Mononuclear cell (primary cell): ENCODE results near the gene KDM6A. TPM values are rescaled to one million over a fixed set of nuclear protein-coding genes. Genes with fewer than 3 reads are reported as not detected.
"Not testable (repeated sequence)": the region's sequence is repeated elsewhere in the genome, so short reads cannot be mapped to it uniquely, and the experiment has no call there.

ENCODE experiments used
- H3K27me3 ChIP-seq: 2 replicates; pipeline ENCODE4 v1.6.0; 2011; ENCODE audit warnings: low read length, control low read depth; ENCODE audit not compliant: insufficient read depth
- H3K4me1 ChIP-seq: 2 replicates; pipeline ENCODE4 v1.5.1; 2011; ENCODE audit warnings: mild to moderate bottlenecking, low read length, control low read depth; ENCODE audit not compliant: insufficient read depth
- H3K4me3 ChIP-seq: 2 replicates; pipeline ENCODE4 v1.5.1; 2011; ENCODE audit warnings: mild to moderate bottlenecking, low read length, moderate library complexity
- H3K9me3 ChIP-seq: 2 replicates; pipeline ENCODE4 v1.5.1; 2011; ENCODE audit warnings: low read depth, mild to moderate bottlenecking, control low read depth, low read length
- total RNA-seq: library from RNA; depleted of rRNA; stranded (reverse); fragments of >200 nt; gene quantifications from one replicate; pipeline ENCODE4 v1.2.3, GENCODE V29; 2012

Gene KDM6A
- total RNA-seq, 1 donor = 115 TPM

GRCh38 chrX:44903830-44904530, 31.0 kb downstream of the KDM6A start:
- H3K27me3 ChIP-seq = no peaks in the 10 kb centered on the region
- H3K9me3 ChIP-seq = no peaks in the 10 kb centered on the region
- peaks cover 47% of the 10 kb centered on the region for H3K4me1 ChIP-seq
- no peak overlapping the region for H3K4me3 ChIP-seq

GRCh38 chrX:44904542-44905115, 31.6 kb downstream of the KDM6A start:
- H3K4me1 ChIP-seq = peaks cover 42% of the 10 kb centered on the region
- H3K4me3 ChIP-seq = no peak overlapping the region
- no peaks in the 10 kb centered on the region for H3K9me3 ChIP-seq
- no peaks in the 10 kb centered on the region for H3K27me3 ChIP-seq

- Histone ChIP-seq H3K27me3 (no peaks in the 10 kb centered on the region), H3K9me3 (no peaks in the 10 kb centered on the region), H3K4me1 (peaks cover 39% of the 10 kb centered on the region), H3K4me3 (no peak overlapping the region)
Measured at GRCh38 chrX:44906041-44906440, 33.1 kb downstream of the KDM6A start.

- H3K4me1 ChIP-seq = peaks cover 39% of the 10 kb centered on the region
Measured at GRCh38 chrX:44906542-44906941, 33.6 kb downstream of the KDM6A start.

DNA sequence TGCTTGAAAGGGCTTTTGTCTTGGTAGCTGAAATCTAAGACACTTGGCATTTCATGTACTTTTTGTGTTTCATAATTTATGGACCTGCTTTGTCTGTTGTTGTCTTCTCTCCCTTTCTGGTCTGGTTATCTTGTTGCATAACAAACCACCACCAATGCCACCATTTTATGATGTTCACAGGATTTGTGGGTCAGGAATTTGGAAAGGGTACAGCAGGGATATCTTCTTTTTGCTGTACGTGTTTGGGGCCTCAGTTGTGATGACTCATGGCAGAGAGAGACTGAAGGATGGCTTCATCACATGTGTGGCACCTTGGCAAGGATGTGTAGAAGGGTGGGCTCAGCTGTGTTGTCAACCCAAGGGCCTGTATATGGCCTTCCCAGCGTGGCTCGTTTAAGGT, 35.2 kb downstream of the KDM6A start:
- Histone ChIP-seq H3K27me3 (no peaks in the 10 kb centered on the region), H3K4me3 (no peak overlapping the region), H3K9me3 (no peaks in the 10 kb centered on the region), H3K4me1 (peaks cover 40% of the 10 kb centered on the region)

More at GRCh38 chrX:44906542-44906941, 33.6 kb downstream of the KDM6A start:
- H3K9me3 ChIP-seq = no peaks in the 10 kb centered on the region
- no peak overlapping the region for H3K4me3 ChIP-seq
- no peaks in the 10 kb centered on the region for H3K27me3 ChIP-seq

- peaks cover 44% of the 10 kb centered on the region for H3K4me1 ChIP-seq
Measured at GRCh38 chrX:44908827-44909226, 35.8 kb downstream of the KDM6A start.

GRCh38 chrX:44910508-44910907, 37.5 kb downstream of the KDM6A start:
- H3K4me3 ChIP-seq, H3K9me3 ChIP-seq, H3K27me3 ChIP-seq: not testable (repeated sequence)
- H3K4me1 ChIP-seq = peaks cover 46% of the 10 kb centered on the region

More at GRCh38 chrX:44908827-44909226, 35.8 kb downstream of the KDM6A start:
- no peak overlapping the region for H3K4me3 ChIP-seq
- H3K9me3 ChIP-seq = no peaks in the 10 kb centered on the region
- H3K27me3 ChIP-seq = no peaks in the 10 kb centered on the region

GRCh38 chrX:44911074-44911600, 38.1 kb downstream of the KDM6A start:
- peaks cover 44% of the 10 kb centered on the region for H3K4me1 ChIP-seq
- H3K27me3 ChIP-seq, H3K4me3 ChIP-seq, H3K9me3 ChIP-seq: not testable (repeated sequence)

- Histone ChIP-seq H3K4me1 (peaks cover 19% of the 10 kb centered on the region), H3K27me3 (no peaks in the 10 kb centered on the region), H3K4me3 (no peak overlapping the region), H3K9me3 (no peaks in the 10 kb centered on the region)
Measured at GRCh38 chrX:44913656-44914531, 40.9 kb downstream of the KDM6A start.

DNA sequence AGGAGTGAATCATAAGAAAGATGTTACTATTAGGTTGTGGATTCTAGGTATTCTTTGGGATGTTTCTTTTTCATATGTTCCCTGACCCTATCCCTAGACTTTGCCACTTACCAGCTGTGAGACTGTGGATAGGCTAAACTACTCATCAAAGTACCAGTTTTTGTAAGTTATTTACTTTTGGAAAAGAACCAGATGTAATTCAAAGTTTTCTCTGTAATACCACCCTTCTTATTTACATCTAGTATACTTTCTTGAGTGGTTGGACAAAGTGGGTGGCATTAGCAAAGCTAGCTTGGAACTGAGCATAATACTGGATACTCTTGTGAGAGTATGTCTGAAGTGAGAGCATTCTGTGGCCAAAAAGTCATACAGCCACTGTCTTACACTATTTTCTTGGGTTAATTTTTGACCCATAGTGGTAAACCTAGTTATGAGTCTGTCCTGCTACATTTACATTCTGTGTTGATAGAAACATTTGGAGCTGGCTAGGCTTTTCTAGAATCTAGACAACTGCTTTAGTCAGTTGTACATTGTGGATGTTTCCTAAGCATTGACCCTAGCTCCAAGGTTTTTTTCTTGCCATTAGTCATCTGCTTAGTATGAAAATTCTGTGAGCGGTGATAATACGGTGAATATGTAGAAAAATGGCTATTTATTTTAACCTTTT, 41.7 kb downstream of the KDM6A start:
- H3K9me3 ChIP-seq = no peaks in the 10 kb centered on the region
- no peaks in the 10 kb centered on the region for H3K27me3 ChIP-seq
- no peak overlapping the region for H3K4me3 ChIP-seq
- H3K4me1 ChIP-seq = peaks cover 22% of the 10 kb centered on the region

DNA sequence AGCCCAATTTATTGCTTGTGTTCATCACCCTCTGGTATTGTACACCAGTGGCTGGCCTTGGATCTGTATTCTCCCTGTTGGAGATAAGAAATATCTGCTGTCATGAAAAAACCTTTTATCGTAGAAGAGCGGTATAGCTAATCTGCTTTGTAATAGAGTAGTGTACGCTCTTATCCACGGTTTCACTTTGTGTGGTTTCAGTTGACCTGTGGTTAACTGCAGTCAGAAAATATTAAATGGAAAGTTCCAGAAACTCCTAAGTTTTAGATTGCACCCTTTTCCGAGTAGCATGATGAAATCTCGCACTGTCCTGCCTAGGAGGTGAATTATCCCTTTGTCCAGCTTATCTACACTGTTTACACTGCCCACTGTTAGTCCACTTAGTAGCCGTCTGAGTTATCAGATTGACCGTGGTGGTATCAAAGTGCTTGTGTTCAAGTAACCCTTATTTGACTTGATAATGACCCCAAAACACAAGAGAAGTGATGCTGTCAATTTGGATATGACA, 42.4 kb downstream of the KDM6A start:
- no peaks in the 10 kb centered on the region for H3K9me3 ChIP-seq
- H3K27me3 ChIP-seq = no peaks in the 10 kb centered on the region
- H3K4me1 ChIP-seq = peaks cover 23% of the 10 kb centered on the region
- H3K4me3 ChIP-seq = no peak overlapping the region

DNA sequence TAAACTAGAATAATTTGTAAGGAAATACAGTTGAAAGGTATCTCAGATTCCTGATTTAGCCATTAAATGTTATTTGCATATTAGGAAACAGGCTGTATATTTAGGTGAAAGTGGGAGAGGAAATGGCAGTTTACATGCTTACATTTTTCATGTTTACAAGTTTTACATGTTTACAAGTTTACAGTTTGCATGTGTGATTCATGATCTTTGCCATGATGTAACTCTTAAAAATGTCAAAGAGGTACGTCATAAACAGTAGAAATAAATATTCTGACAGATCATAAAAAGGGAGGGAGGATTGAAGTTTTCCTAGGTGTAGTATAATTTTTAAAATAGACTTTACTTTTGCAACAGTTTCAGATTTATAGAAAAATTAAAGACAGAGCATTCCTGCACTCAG, 45.7 kb downstream of the KDM6A start:
- Histone ChIP-seq H3K27me3 (no peaks in the 10 kb centered on the region), H3K9me3 (no peaks in the 10 kb centered on the region), H3K4me3 (no peak overlapping the region), H3K4me1 (peaks cover 43% of the 10 kb centered on the region)

DNA sequence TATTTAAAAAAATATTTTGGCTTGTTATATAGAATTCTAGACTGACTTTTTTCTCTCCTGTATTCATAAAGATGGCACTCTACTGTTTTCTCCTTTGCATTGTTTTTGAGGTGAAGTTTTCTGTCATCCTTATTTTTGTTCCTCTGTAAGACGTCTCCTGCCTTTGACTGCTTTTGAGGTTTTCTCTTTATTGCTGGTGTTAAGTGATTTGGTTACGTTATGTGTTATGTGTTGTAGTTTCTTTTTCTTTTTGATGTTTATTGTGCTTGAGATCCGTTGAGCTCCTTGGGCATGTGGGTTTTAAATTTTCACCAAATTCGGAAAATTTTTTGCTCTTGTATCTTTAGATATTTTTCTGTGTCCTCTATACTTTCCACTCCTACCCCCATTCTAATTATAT, 50.0 kb downstream of the KDM6A start:
- Histone ChIP-seq H3K4me1 (peaks cover 32% of the 10 kb centered on the region), H3K9me3 (no peaks in the 10 kb centered on the region), H3K4me3 (no peak overlapping the region), H3K27me3 (no peaks in the 10 kb centered on the region)

GRCh38 chrX:44927398-44927797, 54.4 kb downstream of the KDM6A start:
- Histone ChIP-seq H3K9me3 (no peaks in the 10 kb centered on the region), H3K4me1 (peaks cover 10% of the 10 kb centered on the region), H3K4me3 (no peak overlapping the region), H3K27me3 (no peaks in the 10 kb centered on the region)
